HG03457 (cell line): Measurements from ENCODE around the gene SUCNR1.
"Not testable (repeated sequence)": the region's sequence is repeated elsewhere in the genome, so short reads cannot be mapped to it uniquely, and the experiment has no call there.

Experiments used
- ATAC-seq: cut with Tn5 transposase; IDR thresholded peaks from one replicate; pipeline ENCODE4 v1.9.1; 2021; ENCODE audit warnings: moderate number of reproducible peaks; ENCODE audit not compliant: unreplicated experiment

SUCNR1 gene

DNA sequence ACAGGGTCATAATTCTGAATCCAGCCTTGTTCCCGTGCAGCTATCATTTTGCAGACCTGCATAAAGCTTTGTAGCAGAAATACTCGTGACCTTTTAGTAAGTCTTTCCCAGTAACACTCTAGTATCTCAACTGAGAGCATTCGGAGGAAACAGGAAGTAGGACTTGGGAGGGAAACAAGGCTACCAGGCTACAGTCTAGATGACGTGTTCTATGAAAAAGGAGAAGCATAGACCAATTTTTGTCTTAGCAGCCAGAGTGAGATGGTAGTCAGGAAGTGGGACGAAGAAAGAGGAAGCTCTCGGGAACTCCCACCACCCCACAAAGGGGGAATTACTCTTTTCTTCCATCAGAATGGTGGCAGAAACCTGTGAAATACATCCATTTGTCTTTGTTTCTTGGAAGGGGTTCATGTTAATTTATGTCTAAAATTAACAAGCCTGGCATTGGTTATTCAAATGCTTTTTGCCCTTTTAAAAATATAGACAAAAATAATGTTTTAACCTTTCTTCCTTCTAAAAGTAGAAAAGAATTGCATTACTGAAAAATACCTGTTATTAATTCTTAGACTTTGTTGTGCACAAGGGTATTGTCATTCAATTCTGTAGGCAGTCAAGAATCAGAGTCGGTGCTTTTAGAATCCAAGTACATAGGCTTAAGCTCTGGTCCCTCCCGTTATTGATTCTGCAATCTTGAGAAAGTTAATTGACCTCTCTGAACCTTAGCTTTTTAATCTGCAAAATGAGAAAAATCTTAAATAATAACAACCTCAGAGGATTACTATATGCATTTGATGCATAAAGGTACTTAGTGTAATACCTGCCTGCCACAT is 1.6 kb upstream of the SUCNR1 start:
- ATAC-seq, result peak; percentile 89

DNA sequence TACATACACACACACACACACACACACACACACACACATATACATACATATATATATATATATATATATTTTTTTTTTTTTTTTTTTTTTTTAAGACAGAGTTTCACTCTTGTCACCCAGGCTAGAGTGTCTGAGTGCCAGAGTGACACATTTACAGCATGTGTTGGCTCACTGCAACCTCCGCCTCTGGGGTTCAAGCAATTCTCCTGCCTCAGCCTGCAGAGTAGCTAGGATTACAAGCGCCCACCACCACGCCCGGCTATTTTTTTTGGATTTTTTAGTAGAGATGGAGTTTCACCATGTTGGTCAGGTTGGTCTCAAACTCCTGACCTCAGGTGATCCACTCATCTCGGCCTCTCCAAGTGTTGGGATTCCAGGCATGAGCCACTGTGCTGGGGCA is 636 bp downstream of the SUCNR1 start:
- not testable (repeated sequence) for ATAC-seq

DNA sequence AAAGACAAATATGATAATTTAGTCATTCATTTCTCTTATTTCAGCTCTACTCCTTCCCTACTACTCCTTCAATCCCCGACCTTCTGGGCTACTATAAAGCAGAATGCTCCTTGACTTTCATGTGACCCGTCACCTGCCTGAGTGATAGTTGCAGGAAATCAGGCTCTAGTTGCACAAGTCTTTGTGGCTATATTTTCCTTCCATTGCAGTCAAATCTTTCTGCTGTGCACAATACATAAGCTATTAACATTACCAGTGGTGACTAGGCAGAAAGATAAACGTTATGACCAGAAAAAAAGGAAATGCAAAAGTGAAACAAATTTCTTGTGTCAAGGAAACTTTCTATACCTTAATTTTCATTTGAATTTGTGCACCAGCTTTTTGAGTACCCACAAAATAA is 2.3 kb downstream of the SUCNR1 start:
- peak; percentile 65 for ATAC-seq

DNA sequence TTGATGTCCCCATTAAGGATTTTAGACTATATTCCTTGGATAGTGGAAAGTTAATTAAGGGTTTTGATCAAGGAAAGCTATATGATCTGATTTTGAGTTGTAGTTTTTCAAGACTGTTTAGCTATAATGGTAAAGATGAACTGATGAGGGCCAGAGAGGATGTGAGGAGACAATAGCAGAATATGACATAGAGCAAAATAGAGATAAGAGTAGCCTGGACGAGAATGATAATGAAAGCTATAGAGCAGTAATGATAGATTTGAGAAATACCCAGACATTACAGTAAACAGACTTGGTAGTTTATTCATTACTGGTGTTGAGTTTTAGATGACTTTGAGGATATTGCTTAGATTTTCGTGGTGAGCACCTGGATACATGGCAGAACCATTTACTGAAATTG is 3.8 kb downstream of the SUCNR1 start:
- no peak for ATAC-seq

DNA sequence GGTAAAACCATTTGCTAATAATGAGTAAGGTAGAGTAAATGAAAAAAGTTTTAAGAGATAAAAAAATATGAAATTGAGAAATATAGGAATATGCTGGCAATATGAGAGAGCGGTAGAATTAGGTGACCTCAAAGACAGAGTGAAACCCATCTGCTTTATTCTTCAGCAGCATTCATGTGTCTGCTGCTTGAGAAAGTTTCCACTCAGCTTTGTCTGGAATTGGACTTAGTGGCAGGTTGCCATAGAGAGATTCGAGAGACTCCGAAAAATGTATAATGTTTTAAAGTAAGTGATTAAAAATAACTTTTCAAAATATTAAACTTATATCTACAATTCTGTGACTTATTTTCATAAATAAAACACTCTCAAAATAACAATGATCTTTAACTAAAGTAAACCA is 5.0 kb downstream of the SUCNR1 start:
- ATAC-seq, result no peak

DNA sequence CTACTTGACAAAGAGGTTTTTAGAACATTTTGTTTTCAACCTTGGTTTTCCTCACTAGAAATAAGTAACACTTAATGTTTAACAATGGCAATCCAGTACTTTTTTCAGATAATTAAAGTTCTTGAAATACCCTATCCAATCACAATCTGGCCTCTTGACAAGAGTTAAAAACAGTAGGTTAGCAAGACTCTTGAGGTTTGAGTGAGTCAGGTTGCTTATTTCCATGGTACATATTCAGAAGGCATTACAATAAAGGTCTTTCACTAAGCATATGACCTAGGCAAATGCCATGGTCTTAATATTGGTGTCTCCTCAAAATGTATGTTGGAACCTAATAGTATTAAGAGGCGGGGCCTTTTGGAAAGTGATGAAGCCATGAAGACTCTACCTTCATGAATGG is 5.6 kb downstream of the SUCNR1 start:
- ATAC-seq, result no peak

DNA sequence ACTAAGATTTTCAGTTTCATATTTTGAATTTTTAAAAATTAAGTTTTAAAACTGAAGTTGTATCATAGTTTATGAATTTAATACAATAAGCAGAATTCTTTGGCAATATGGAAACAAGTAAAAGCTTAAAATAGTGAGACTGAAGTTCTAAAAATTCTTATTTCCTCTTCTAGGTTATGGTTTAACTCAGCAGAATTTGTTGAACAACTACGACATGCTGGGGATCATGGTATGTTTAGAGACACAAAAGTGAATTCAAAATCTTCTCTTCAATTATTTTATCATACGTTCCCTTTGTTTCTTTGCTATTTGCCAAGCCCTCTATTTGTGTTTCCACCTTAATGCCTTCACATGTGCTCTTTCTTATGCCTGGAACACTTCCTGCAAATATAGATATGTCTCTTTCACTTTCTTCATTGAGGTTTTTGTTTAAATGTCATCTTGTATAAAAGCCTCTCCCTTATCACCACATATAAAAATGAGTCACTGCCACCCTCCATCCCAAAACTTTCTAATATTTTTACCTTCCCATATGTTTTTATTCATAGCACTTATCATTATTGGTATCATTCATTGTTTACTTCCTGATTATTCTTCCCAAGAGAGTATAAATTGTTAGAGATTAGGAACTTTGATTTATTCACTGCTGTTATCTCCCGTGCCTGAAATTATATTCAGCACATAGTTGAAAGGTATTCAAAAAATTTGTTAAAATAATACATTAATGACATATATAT is 6.4 kb downstream of the SUCNR1 start:
- no peak for ATAC-seq

DNA sequence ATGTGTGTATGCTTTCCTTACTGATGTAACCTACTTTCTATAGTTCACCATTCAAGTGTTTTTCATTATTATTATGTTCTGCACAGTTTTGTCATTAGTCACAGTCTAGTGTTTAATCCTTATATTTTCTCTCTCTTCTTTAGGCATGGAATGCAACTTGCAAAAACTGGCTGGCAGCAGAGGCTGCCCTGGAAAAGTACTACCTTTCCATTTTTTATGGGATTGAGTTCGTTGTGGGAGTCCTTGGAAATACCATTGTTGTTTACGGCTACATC is 6.9 kb downstream of the SUCNR1 start:
- no peak for ATAC-seq

DNA sequence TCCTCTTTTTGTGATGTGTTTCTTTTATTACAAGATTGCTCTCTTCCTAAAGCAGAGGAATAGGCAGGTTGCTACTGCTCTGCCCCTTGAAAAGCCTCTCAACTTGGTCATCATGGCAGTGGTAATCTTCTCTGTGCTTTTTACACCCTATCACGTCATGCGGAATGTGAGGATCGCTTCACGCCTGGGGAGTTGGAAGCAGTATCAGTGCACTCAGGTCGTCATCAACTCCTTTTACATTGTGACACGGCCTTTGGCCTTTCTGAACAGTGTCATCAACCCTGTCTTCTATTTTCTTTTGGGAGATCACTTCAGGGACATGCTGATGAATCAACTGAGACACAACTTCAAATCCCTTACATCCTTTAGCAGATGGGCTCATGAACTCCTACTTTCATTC is 7.7 kb downstream of the SUCNR1 start:
- no peak for ATAC-seq

DNA sequence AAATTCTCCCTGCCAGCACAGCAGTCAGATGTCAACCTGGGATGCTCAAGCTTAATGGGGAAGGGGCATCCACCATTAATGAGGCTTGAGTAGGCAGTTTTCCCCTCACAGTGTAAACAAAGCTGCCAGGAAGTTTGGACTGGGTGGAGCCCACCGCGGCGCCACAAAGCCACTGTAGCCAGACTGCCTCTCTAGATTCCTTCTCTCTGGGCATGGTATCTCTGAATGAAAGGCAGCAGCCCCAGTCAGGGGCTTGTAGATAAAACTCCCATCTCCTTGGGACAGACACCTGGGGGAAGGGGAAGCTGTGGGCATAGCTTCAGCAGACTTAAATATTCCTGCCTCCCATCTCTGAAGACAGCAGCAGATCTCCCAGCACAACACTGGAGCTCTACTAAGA is 12.0 kb downstream of the SUCNR1 start:
- not testable (repeated sequence) for ATAC-seq

DNA sequence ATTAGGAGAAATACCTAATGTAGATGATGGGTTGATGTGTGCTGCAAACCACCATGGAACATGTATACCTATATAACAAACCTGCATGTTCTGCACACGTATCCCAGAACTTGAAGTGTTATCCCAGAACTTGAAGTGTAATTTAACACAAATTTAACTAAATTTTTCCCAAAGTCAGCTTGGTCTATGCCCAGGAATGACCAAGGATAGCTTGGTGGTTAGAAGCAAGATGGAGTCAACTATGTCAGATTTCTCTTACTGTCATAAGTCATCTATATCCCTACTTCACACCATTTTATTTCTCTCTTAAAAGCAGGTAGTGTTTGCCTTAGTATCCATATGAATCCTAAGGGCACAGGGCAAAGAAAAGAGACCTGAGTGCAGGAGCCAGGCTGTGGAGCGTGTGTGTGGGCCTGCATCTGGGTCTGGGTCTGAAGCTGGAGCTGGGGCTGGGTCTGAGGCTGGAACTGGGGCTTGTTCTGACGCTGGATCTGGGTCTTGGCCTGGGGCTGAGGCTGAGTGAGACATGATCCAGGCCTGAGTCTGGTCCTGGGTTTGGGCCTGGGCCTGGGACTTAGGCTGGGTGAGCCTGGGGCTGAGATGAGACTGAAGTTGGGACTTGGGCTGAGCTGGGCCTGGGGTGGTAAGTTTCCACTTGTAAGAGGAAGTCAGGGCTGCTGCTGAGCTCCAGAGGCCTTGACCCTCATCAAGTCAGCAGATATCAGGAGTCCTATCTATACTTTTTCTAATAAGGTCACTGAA is 14.2 kb downstream of the SUCNR1 start:
- not testable (repeated sequence) for ATAC-seq

DNA sequence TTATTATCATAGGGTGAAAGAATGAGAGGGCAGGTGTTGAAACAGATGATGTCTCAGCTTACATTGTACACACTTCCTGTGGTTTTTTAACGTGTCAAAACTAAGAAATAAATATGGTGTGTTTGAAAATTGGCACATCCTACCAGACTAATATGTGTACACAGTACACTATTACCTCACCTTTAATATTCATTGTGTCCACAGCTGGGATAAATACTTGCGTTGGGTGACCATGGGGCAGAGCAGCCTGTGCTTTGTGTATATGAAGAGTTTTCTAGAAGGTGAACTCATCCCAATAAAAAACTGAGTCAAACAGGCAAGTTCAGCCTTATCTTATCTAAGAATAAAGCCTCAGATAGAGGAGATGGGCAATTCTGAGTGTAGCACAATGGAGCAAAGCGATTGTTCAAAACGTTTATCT is 17.3 kb downstream of the SUCNR1 start:
- no peak for ATAC-seq

DNA sequence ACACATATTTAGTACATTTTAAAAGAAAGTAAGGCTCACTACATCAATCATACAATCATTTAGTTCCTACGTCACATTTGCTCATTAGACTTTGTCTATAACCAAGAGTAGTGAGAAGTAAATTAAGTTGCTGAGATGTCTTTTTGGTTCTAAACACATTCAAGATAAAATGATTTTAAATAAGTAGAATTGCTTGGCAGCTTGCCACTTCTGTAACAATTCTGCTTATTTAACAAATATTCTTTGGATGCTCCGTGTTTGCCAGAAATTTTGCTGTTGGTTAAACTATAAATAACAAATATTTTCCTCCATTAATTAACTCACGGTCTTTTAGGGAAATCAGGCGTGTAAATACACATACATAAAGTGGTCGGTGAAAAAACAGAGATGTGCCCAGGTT is 18.3 kb downstream of the SUCNR1 start:
- ATAC-seq, result no peak

DNA sequence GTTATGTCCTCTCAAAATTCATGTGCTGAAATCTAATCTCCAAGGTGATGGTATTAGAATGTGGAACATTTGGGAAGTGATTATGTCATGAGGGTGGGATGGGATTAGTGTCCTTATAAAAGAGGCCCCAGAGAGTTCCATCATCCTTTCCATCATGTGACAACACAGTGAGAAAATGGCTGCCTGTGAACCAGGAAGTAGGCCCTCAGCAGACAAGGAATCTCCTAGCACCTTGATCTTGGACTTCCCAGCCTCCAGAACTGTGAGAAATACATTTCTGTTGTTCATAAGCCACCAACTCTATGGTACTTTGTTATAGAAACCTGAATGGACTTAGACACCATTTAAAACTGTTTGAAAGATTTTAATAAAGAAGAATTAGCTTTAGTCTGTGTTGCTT is 20.8 kb downstream of the SUCNR1 start:
- no peak for ATAC-seq

DNA sequence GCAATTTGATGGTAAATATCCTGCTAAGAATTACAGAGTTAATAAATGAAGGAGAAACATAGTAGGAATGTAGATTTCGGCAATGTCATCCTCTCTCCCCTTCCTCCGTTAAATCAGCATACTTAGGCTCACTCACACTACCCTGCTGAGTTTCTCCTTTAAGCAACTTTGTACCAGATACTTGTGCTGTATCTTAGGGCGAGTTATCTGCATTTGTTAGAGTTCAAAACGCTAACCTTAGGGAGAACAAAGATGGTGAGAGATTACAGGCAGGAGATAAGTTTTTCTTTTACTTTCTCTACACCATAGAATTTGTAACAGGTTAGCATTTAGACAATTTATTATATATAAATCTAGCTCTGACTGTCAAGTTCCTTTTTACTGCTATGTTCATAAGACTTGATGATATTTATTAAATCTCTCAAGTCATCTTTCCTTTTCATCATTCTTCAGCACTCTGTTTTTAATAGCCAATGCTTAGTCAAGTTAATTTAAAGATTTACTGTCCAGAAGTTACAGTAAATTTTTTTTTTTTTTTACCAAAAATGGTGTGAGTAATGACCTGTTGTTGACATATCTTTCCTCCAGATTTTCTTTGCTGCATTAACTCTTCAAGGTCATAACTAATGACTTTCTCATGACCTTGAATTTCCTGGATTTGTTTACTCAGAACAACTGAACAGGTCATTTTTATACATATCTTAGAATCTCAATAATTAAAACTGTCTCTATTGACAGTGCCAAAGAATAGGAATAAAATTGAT is 22.2 kb downstream of the SUCNR1 start:
- no peak for ATAC-seq

DNA sequence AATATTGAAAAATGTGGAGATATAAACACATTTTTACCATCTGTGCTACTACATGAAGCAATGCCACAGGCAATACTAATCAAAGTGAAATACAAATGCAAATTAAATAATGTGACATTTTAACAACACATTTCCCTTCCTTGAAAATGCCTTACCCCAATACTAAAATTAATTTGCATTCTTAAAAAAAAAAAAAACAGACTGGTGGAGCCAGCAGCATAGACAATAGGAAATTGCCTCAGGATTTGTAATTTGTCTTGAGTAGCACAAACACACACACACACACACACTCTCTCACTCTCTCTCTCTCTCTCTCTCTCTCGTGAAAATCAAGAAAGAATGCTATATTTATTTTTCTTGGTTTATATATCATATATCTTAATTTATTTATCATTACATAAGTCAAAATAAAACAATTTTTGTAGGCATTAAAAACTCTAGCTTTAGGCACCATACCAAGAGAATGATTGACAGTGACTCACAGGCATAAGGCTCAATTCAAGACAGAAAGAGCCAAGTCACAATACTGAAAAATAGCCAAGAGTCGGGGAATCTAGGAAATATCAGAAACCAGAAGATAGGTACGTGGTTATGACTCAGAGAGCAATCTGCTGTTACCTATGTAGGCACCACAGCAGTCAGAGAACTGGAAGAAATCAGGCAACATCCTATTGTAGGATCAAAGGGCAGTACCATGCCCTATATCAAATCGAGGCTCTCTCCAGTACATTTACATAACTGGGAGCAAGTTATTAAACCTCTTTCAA is 23.0 kb downstream of the SUCNR1 start:
- no peak for ATAC-seq

DNA sequence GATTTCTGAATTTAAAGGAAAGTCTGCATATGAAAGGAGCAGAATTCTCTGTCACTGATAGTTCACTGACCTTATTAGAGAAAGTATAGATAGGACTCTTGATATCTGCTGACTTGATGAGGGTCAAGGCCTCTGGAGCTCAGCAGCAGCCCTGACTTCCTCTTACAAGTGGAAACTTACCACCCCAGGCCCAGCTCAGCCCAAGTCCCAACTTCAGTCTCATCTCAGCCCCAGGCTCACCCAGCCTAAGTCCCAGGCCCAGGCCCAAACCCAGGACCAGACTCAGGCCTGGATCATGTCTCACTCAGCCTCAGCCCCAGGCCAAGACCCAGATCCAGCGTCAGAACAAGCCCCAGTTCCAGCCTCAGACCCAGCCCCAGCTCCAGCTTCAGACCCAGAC is 24.7 kb downstream of the SUCNR1 start:
- ATAC-seq, result not testable (repeated sequence)

DNA sequence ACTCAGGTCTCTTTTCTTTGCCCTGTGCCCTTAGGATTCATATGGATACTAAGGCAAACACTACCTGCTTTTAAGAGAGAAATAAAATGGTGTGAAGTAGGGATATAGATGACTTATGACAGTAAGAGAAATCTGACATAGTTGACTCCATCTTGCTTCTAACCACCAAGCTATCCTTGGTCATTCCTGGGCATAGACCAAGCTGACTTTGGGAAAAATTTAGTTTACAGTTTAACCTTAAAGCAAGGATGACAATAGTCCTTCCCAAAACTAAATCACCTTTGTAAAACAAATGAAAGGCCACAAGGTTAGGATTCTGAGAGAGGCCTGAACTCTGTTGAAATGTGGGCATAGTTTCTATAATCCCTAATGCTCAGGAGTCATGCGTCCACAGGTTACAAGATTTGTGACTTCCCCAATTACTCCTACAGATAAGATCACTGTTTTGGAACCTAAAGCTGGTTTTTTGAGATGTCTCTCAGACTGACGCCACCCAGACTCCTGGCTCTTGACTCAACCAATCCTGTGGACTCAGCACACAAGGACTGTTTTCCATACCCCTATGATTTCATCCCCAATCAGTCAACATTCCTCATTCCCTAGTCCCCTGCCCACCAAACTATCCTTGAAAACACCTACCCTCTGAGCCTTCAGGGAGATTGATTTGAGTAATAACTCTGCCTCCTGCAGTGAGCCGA is 25.3 kb downstream of the SUCNR1 start:
- not testable (repeated sequence) for ATAC-seq

DNA sequence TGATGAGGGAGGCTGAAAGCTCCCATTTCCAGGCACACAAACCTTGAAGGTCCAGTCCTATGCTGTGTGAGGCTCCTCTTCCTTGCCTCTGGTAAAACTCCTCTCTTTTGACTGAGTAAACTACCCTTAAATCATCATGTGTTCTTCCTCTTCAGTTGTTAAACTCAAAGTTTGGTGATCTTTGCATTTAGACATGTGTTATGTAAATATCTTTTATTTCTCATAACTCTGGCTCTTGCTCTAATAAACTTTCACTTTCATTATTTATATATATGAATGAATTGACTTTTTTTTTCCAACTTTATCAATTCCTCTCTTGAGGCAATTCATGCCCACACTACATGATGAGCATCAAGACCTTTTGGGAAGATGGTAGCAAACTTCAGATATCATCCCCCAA is 26.6 kb downstream of the SUCNR1 start:
- no peak for ATAC-seq

DNA sequence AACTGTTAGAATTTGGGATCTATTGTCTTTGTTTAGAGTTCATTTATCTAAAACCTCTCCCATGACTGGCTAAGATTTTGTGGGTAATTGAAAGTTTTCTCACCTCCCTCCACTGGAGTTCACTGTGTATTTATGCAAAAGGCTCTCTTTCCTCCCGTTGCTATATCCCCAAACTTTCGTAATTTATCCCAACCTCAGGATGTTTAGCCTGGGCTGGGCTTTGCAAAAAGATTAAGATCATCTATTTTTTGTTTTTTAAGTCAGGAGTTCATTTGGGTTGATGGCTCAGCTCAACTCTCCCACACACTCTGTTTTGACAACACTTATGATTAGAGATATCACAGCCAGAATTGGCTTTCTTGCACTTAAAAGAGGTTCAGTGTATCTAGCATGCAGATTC is 27.0 kb downstream of the SUCNR1 start:
- ATAC-seq, result no peak
